ENCODE data around the gene FANCE.
A peak's percentile ranks its signal among the peaks of the same experiment; 100 is the strongest.
"Not testable (repeated sequence)": the region's sequence is repeated elsewhere in the genome, so short reads cannot be mapped to it uniquely, and the experiment has no call there.

FANCE gene

DNA sequence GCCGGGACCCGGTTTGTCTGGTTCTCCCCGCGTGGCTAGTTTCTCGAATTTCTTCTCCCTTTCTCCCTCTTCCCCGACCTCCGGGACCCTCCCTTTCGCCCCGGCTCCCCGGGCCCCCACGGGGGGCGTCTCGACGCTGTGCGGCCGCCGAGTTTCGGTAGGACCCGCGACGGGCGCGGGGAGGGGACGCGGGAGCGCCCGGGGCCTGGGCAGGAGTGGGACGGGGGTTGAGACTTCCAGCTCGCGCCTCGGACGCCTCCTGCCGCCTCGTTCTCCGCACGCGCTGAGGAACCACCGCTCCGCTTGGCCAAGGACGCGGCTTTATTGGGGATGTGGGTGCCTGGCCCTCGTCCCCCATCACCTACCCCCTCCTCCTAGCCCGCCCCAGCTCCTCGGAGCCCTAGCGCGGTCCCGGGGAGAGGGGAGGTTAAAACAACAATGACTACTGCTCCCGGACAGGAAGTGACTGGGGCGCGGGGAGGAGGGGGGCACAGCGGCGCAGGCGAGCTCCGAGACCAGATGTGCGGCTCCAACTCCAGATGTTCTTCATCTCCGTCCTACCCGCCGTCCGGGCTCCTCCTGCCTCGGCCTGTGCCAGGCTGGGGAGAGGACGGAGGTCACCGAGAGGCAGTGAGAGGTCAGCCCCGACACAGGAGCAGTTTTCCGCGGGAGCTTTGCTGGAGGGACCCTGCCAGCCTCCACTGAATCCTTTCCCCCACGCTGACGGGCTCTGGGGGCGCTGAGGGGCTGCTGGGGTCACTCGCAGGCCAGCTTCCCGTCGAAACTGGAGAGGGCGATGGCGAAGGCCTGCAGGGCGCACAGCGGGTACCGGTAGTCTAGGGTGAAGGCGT is 45.7 kb downstream of the FANCE start:
- peak; percentile 89 for DNase-seq (ENCODE audit: low spot score)

DNA sequence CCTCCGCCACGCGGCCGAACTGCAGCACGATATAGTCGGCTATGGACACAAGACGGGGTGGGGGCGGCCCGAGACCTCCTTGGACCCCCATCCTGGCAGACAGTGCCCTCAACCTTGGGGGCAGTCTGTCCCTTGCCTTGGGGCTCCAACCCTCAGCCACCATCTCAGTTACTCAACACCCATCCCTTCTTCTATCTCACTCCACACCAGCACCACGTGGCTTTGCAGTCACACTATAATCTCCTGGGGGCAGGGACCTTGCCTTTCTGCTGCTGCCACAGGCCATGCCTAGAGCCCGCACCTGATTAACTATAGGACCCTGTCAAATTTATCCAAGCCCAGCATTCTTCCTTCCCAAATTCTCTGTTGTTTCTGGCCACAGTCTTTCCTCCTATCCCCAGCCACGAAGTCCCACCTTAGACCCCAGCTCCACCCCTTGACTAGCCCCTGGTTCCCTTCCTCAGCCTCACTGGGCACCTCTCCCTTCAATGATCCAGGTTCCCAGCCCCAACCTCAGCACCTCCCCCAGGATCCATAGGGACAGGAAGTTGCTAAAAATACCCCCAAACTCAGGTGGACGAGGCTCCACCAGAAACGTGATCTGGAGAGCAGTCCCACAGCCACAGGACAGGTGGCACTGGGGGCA is 46.4 kb downstream of the FANCE start:
- no peak for DNase-seq (ENCODE audit: low spot score)

DNA sequence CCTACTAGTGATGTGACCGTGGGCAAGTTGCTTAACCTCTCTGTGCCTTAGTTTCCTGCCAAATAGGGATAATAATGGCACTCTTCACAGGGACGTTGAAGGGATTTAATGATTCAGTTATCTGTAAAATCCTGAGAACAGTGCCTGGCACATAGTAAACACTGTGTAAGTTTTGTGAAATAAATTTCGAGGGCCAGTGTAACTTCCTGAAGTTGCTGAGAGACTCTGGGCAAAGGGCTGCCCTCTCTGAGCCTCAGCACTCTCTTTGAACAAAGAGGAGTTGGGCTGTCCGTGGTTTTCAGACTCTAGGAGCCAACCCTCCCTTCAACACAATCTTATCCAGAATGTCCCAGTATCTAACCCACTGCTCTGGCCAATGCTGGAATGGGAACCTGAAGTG is 47.2 kb downstream of the FANCE start:
- no peak for DNase-seq (ENCODE audit: low spot score)

DNA sequence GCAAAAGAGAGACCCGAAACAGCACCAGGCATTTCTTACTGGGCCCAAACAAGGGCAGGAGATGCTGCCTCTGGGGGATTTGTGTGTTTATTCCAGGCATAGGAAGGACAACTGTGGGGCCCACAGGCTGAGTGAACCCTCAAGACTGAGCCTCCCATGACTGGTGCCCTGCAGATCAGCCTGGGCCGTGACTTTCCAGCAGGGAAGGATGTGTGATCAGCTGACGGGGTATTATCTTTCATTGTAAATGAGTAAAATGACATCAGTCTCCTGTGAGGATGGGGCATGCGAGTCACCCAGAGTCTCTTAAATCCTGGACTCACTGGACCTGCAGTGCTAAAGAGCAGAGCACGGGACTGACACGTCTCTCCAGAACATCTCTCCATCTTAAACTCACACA is 48.6 kb downstream of the FANCE start:
- DNase-seq (ENCODE audit: low spot score): no peak

DNA sequence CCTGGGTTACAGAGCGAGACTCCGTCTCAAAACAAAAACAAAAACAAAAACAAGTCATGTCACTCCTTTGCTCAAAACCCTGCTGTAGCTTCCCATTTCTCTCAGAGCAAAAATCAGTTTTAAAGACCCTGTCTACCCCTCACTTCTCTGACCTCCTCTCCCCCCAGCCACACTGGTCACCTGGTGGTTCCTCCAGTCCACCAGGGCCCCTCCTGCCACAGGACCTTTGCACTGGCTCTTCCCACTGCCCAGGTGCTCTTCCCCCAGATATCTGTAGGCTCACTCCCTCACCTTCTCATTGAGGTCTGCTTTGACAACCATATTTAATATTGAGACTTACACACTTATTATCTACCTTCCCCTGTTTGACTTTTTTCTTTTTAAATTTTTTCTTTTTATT is 49.6 kb downstream of the FANCE start:
- no peak for DNase-seq (ENCODE audit: low spot score)

DNA sequence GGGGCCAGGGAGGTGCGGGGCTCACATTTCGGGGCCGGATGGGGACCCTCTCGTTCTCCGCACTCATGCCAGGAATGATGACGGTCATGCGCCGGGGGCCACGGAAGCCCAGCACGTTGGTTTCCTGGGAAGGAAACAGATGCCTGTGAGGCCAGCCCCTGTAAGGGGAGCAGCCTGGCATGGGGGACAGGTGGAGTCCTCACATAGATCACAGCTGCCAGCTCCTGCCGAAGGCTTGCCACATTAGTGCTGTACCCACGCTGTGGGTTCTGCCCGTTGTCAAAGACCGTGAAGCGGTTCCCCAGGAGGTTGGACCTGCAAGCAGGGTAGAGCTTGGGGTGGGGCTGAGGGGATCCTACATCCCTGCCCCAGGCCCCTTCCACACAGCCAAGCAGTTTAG is 51.4 kb downstream of the FANCE start:
- no peak for DNase-seq (ENCODE audit: low spot score)

DNA sequence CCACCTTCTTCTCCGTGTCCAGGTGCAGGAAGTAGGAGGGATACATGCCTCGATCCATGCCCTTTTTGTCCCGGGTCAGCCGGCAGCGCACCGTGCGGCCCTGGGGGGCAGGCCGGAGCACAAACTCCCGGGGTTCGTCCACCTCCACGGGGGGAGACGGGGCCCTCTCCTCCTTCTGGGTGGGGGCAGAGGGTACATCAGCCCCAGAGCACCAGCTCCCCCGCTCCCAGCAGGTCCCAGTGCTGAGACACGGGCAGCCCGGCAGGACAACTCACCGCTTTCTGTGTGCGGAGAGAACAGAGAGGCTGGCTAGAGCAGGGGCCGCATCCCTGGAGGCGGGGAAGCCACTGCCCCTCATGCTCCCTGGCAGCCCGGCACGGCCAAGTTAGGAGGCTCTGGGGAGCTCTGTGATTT is 53.9 kb downstream of the FANCE start:
- no peak for DNase-seq (ENCODE audit: low spot score)

DNA sequence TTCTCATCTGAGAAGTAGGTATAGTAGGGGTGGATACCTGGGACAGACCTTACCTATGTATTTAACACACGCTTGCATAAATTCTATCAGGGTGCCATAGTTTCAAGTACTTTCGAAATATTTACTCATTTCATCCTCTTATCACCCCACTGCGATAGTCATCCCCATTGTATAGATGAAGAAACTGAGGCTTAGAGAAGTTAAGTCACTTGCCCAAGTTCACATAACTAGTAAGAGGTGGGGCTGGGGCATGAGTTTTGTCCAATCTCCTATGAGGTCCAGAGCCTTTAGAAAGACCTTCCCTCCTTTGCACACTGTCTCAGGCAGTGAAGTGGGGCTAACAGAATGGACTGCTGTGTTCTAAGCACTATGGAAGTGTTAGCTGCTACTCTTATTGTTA is 54.4 kb downstream of the FANCE start:
- DNase-seq (ENCODE audit: low spot score): no peak

DNA sequence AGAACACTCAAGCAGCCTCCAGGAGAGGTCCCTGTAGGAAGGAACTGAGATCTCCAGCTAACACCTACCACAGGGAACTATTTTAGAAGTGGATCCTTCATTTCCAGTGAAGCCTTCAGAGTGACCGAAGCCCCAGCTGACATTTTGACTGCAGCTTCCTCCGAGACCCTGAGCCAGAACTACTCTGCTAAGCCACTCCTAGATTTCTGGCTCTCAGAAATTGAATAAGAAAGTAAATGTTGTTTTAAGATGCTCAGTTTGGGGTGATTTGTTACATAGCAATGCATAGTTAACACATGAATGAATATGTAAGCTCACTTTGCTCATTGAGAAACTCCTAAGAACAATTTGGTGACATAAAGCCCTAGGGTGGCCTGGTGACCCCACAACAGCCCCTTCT is 55.1 kb downstream of the FANCE start:
- DNase-seq (ENCODE audit: low spot score): no peak

DNA sequence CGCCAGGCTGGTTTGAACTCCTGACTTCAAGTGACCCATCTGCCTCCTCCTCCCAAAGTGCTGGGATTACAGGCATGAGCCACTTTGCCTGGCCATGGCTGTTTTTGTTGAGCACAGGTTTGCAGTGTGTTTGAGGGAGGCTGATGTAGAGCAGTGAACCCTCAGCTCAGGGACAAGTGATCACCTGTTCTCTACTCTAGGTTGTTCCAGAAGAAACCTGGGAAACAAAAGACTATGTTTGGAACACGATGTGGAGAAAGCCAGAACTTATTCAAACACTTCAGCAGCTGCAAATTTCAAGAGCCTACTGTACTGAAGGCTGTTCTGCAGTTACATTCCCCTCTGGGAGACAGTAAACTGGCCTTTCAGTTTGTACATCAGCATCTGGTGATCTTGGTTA is 55.9 kb downstream of the FANCE start:
- DNase-seq (ENCODE audit: low spot score): no peak

DNA sequence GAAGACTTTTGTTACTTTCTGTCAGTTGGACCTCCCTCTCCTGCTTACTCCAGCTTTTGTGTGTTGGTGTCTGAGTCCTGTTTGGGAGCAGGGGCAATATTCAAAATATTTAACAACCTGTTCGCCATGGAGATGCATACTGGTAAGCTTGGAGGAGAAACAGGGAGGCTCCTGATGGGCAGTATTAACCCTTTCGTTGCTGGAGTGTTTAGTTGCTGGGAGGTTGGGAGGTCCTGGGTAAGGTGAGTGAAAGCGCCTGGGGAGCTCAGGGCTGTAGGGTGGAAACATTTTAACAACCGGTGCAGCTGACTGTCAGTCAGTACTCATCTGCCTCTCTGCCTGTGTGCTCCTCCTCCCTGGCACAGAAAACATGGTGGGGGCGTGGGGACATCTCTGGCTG is 56.4 kb downstream of the FANCE start:
- DNase-seq (ENCODE audit: low spot score): no peak

DNA sequence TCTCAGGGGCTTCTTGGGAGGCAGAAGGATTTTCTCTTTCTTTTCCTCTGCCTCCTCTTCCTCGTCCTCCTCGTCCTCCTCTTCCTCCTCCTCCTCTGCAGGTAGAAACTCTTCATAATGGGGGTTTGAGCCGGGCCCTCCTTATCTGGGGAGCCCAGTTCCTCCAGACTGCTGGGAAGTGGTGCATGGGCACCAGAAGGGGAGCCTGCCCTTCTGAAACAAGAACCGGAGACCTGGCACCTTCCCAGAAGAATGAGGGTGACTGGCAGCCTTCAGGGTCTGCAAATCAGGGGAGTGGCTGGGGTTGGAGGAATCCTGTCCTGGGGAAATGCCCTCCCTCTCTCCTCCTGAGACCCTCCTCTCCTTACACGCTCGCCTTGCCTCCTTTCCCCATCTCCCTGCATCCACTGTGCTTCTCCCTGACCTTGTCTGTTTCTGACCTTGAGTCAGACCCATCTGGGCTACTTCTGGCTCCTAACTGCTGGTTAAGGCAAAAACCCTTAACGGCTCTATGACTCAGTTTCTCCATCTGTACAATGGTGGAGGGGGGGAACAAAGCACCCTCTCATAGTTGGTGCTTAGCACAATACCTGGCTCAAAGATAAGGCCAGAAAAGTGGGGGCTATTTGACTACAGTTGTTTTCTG is 58.9 kb downstream of the FANCE start:
- DNase-seq (ENCODE audit: low spot score): no peak

DNA sequence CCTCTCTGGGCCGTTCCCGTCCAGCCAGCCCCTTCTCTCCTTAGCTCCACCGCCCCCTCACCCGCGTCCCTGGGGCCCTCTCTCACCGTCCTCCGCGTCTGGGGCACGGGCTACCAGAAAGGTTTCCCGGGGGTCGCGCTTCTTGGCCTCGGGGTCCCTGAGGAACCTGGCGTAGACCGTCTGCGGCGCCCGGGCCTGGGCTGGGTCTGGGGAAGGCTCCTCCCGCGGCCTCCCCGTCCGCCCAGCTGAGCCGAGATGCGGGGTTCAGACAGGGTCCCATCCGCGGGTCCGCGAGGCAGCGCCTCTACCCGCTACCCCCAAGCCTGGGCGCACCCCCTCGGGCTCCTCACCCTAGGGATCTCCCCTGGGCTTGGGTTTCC is 59.4 kb downstream of the FANCE start:
- no peak for DNase-seq (ENCODE audit: low spot score)

DNA sequence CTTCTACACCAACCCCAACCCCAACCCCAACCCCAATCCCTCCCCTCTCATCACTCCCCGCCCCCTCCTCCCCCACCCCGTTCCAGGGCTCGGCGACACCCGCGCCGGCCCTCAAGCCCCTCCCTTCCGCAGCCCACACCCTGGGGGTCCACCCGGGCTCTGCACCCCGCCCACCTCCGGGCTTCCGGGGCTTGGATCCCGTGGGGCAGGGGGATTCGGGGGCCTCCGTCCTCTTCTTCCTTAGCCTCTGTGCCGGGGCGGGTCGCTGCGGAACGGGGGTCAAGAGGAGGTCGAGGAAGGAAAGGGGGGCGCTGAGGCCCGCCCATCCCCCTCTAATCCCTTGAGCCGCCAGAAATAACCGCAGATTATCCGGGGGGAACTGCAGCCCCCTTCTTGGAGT is 59.9 kb downstream of the FANCE start:
- DNase-seq (ENCODE audit: low spot score): no peak

DNA sequence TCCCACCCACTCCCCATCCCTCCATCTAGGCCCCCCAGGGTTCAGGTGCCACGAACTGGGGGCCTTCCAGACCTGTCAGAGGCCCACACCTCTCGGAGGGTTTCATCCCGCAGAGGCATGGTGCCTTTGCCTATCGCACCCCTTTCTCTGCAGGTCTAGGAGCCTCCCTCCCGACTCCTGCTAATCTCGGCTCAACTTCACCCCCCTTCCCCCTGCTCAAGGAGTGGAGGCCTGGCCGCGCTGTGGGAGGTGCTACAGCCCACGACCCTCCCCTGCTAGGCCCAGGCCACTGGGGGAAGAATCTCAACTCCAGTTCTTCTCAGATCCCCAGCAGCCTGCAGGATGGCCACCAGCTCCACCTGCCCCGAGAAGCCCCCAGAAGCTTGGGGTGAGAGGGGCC is 60.6 kb downstream of the FANCE start, which contains the start of gene TULP1:
TULP1 (minus strand) TSS at position 157 of the 400 bp plus-strand sequence; CDS start at position 119, 38 bp downstream.
- no peak for DNase-seq (ENCODE audit: low spot score)

DNA sequence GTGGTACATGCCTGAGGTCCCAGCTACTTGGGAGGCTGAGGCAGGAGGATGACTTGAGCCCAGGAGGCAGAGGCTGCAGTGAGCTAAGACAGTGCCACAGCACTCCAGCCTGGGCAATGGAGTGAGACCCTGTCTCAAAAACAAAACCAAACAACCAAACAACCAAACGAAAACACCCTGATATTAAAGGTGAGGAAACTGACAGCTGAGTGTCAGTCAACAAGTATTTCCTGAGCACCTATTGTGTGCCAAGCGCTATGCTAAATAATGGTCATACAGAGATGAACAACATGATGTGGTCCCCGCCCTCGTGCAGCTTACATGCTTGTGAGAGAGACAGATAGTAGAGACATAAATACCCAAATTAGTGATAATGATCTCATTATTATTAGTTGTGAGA is 62.4 kb downstream of the FANCE start:
- DNase-seq (ENCODE audit: low spot score): no peak

DNA sequence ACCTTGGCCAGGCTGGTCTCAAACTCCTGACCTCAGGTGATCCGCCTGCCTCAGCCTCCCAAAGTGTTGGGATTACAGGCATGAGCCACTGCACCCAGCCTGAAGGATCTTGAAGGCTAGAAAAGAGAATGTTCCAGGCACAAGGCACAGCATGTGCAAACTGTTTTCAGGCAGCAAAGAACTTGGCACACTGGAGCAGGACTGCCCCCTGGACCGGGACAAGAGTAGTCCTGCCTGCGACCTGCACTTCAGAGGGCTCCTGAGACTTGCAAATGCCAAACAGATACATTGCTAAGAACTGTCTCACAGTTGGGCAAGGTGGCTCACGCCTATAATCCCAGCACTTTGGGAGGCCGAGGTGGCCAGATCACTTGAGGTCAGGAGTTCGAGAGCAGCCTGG is 63.8 kb downstream of the FANCE start:
- not testable (repeated sequence) for DNase-seq (ENCODE audit: low spot score)
